GM12878 (cell line): ENCODE results near the gene CDH20. TPM values are rescaled to one million over a fixed set of nuclear protein-coding genes. Genes with fewer than 3 reads are reported as not detected.

Experiments
- ATAC-seq: fragments of 200-7000 bp; cut with Tn5 transposase; 3 replicates; pipeline ENCODE4 v1.9.1; 2020; ENCODE audit warnings: mild to moderate bottlenecking, moderate library complexity
- BruUV-seq: library from RNA; stranded (reverse); fragments of 400-500 nt; replicated peaks from 2 replicates; lab custom pipeline; 2021; lab: Mats Ljungman, UMichigan
- CTCF ChIA-PET: fragments of 300-600 bp; sonication (Branson Sonifier 250); formaldehyde crosslinking; extraction: SDS; loops from one replicate; lab custom pipeline; 2021; ENCODE audit warnings: inconsistent platforms; lab: Yijun Ruan, JAX
- POLR2A ChIA-PET: fragments of 350-600 bp; formaldehyde crosslinking; extraction: SDS; loops from one replicate; lab custom pipeline; 2021; ENCODE audit warnings: inconsistent platforms; lab: Charles Lee
- RAD21 ChIA-PET: fragments of 300-600 bp; sonication (Branson Sonifier 250); formaldehyde crosslinking; loops from one replicate; lab custom pipeline; 2023; ENCODE audit warnings: antibody characterized with exemption; ENCODE audit not compliant: unreplicated experiment; lab: Charles Lee
- SMC1A ChIA-PET: fragments of 300-600 bp; sonication (Branson Sonifier 250); formaldehyde crosslinking; loops from one replicate; lab custom pipeline; 2023; ENCODE audit not compliant: unreplicated experiment, uncharacterized antibody; lab: Charles Lee
- DNase-seq: peaks from one replicate; pipeline ENCODE4 v3.0.0-alpha.2; 2011; ENCODE audit warnings: low read depth, low spot score
- FAIRE-seq: peaks from 3 replicates; lab custom pipeline; 2011; peaks lifted over from hg19 to GRCh38; lab: Jason Lieb, UNC
- H2AFZ ChIP-seq: 2 replicates; pipeline ENCODE4 v1.6.0; 2011; ENCODE audit warnings: low read depth, low read length, control low read depth; ENCODE audit not compliant: control insufficient read depth
- H3K27ac ChIP-seq: 2 replicates; pipeline ENCODE4 v1.5.1; 2011; ENCODE audit warnings: control low read depth; ENCODE audit not compliant: control insufficient read depth, insufficient read depth
- H3K27me3 ChIP-seq, 2 experiments: replicated peaks in 1 of 2; 2 replicates each; pipeline versions ENCODE4 v1.6.0 to v1.6.1; 2011; ENCODE audit warnings: low read length in 1 of 2; ENCODE audit not compliant: control insufficient read depth in 2 of 2, insufficient read depth in 2 of 2
- H3K36me3 ChIP-seq, 2 experiments: 2 replicates each; pipeline ENCODE4 v1.5.1; 2011; ENCODE audit warnings: low read length in 1 of 2; ENCODE audit not compliant: control insufficient read depth in 2 of 2, insufficient read depth in 2 of 2
- H3K4me1 ChIP-seq: 2 replicates; pipeline ENCODE4 v1.6.1; 2011; ENCODE audit warnings: mild to moderate bottlenecking, low read length, moderate library complexity, mixed read lengths; ENCODE audit not compliant: control insufficient read depth, insufficient read depth
- H3K4me2 ChIP-seq: 2 replicates; pipeline ENCODE4 v1.6.0; 2011; ENCODE audit warnings: control low read depth; ENCODE audit not compliant: control insufficient read depth, insufficient read depth
- H3K4me3 ChIP-seq: fragments of 200-600 bp; sonication (generic); 2 replicates; pipeline ENCODE4 v1.5.1; 2016
- H3K79me2 ChIP-seq: 2 replicates; pipeline ENCODE4 v1.6.0; 2011; ENCODE audit warnings: low read length; ENCODE audit not compliant: control insufficient read depth, insufficient read depth
- H3K9ac ChIP-seq: 2 replicates; pipeline ENCODE4 v1.8.0; 2011; ENCODE audit warnings: low read length, control low read depth, mixed read lengths; ENCODE audit not compliant: control insufficient read depth, insufficient read depth
- H3K9me3 ChIP-seq: replicated peaks from 3 replicates; pipeline ENCODE4 v1.5.1; 2011; ENCODE audit warnings: mild to moderate bottlenecking, low read length; ENCODE audit not compliant: control insufficient read depth, insufficient read depth
- H4K20me1 ChIP-seq: 2 replicates; pipeline ENCODE4 v1.6.0; 2011; ENCODE audit not compliant: control insufficient read depth, insufficient read depth
- BCL11A ChIP-seq: IDR thresholded peaks from 2 replicates; pipeline ENCODE4 v1.6.1; 2011; ENCODE audit warnings: low read depth, low read length
- CHD2 ChIP-seq: IDR thresholded peaks from 2 replicates; pipeline ENCODE4 v1.6.1; 2011; ENCODE audit warnings: low read depth, low read length, improper control_type of control experiment, borderline replicate concordance
- DPF2 ChIP-seq: fragments of 450-650 bp; IDR thresholded peaks from 2 replicates; pipeline ENCODE4 v1.6.1; 2017; ENCODE audit warnings: mild to moderate bottlenecking
- FOS ChIP-seq: IDR thresholded peaks from 3 replicates; pipeline ENCODE4 v1.6.1; 2011; ENCODE audit warnings: borderline replicate concordance; ENCODE audit not compliant: insufficient read length; ENCODE audit errors: extremely low read depth
- HDGF ChIP-seq: fragments of 450-650 bp; IDR thresholded peaks from 2 replicates; pipeline ENCODE4 v1.6.1; 2016; ENCODE audit warnings: antibody characterized with exemption
- HSF1 ChIP-seq: fragments of 150-350 bp; IDR thresholded peaks from 2 replicates; pipeline ENCODE4 v1.6.1; 2014; ENCODE audit warnings: mild to moderate bottlenecking, low read depth, low read length
- JUNB ChIP-seq: IDR thresholded peaks from 2 replicates; pipeline ENCODE4 v1.6.1; 2016; ENCODE audit warnings: antibody characterized with exemption, mild to moderate bottlenecking
- NFYB ChIP-seq: IDR thresholded peaks from 2 replicates; pipeline ENCODE4 v1.6.1; 2011; ENCODE audit warnings: low read depth, mild to moderate bottlenecking, low read length, improper control_type of control experiment, moderate library complexity; ENCODE audit not compliant: insufficient read depth
- NR2C2 ChIP-seq: IDR thresholded peaks from 2 replicates; pipeline ENCODE4 v1.6.1; 2011; ENCODE audit warnings: borderline replicate concordance, low read depth; ENCODE audit not compliant: control insufficient read depth, insufficient read length
- NR2F1 ChIP-seq: fragments of 450-650 bp; conservative IDR thresholded peaks from 2 replicates; pipeline ENCODE4 v1.6.1; 2017; ENCODE audit warnings: mild to moderate bottlenecking
- PML ChIP-seq: IDR thresholded peaks from 2 replicates; pipeline ENCODE4 v1.6.1; 2012; ENCODE audit warnings: low read length, inconsistent platforms
- POLR2AphosphoS2 ChIP-seq: IDR thresholded peaks from 2 replicates; pipeline ENCODE4 v1.6.1; 2011; ENCODE audit warnings: low read depth, mild to moderate bottlenecking, low read length, improper control_type of control experiment, moderate library complexity
- SPI1 ChIP-seq: IDR thresholded peaks from 2 replicates; pipeline ENCODE4 v1.6.1; 2011; ENCODE audit warnings: low read depth, mild to moderate bottlenecking, low read length, moderate library complexity, borderline replicate concordance; ENCODE audit not compliant: insufficient read depth
- ZNF24 ChIP-seq: fragments of 450-650 bp; IDR thresholded peaks from 2 replicates; pipeline ENCODE4 v1.6.1; 2017; ENCODE audit warnings: antibody characterized with exemption, mild to moderate bottlenecking
- ZNF274 ChIP-seq: IDR thresholded peaks from one replicate; pipeline ENCODE4 v1.8.0; 2011; ENCODE audit not compliant: insufficient read length, insufficient read depth
- ZNF384 ChIP-seq: IDR thresholded peaks from 2 replicates; pipeline ENCODE4 v1.6.1; 2012; ENCODE audit warnings: low read depth, mild to moderate bottlenecking, low read length, improper control_type of control experiment, borderline replicate concordance
- ZNF622 ChIP-seq: fragments of 450-650 bp; IDR thresholded peaks from 2 replicates; pipeline ENCODE4 v1.6.1; 2017; ENCODE audit warnings: mild to moderate bottlenecking, inconsistent platforms
- WGBS: methylation state at CpG from one replicate; pipeline ENCODE4 v1.1.6; 2016; ENCODE audit warnings: low lambda C conversion rate; ENCODE audit not compliant: insufficient replicate concordance, insufficient coverage; ENCODE audit errors: missing lambda C conversion rate; 5-methylcytosine and 5-hydroxymethylcytosine counted together
- in situ Hi-C: fragments of 300-500 bp; cut with MboI; formaldehyde crosslinking; loops from 9 replicates; pipeline ENCODE4 v1.14.3; 2018; ENCODE audit warnings: mixed read lengths
- intact Hi-C: fragments of 100-400 bp; cut with micrococcal nuclease; formaldehyde crosslinking; loops from one replicate; pipeline ENCODE4 v1.14.2; 2022; ENCODE audit not compliant: unreplicated experiment
- polyA plus RNA-seq, 11 experiments: library from polyadenylated mRNA; depleted of rRNA in 4 of 11; unstranded in 6 of 11; stranded (reverse) in 5 of 11; fragments of >200 nt; fragmentation: Nextera tagmentation in 4 of 11; fragmentation: Illumina TruSeq in 1 of 11; extraction: Ambion mirVana in 4 of 11; extraction: Trizol in 1 of 11; gene quantifications; 1 replicate in 1 of 11; 2 replicates in 10 of 11; pipeline versions ENCODE4 v1.2.1 to v1.2.3, GENCODE V29; 2011 to 2016; ENCODE audit warnings: inconsistent platforms in 2 of 11, missing spikeins in 2 of 11, low read depth in 1 of 11
- total RNA-seq, 4 experiments: library from RNA; depleted of rRNA in 3 of 4; stranded (reverse); fragments of >200 nt in 3 of 4; fragmentation: Illumina TruSeq in 1 of 4; extraction: Trizol in 1 of 4; gene quantifications; 2 replicates each; pipeline versions ENCODE4 v1.2.1 to v1.2.3, GENCODE V29; 2013 to 2021
- TF ChIP-seq, protein P1 (sequence below): IDR thresholded peaks from 2 replicates; pipeline ENCODE4 v1.6.1; 2012; ENCODE audit warnings: low read depth, low read length, improper control_type of control experiment
- TF ChIP-seq, protein P2 (sequence below): IDR thresholded peaks from 2 replicates; pipeline ENCODE4 v1.6.1; 2012; ENCODE audit warnings: low read depth, low read length, improper control_type of control experiment

The CDH20 gene
- total and polyA plus RNA-seq, 10 of the 15 experiments (the other 5 are each of a cell fraction or from before 2014, with no cell fraction given), result not detected

DNA sequence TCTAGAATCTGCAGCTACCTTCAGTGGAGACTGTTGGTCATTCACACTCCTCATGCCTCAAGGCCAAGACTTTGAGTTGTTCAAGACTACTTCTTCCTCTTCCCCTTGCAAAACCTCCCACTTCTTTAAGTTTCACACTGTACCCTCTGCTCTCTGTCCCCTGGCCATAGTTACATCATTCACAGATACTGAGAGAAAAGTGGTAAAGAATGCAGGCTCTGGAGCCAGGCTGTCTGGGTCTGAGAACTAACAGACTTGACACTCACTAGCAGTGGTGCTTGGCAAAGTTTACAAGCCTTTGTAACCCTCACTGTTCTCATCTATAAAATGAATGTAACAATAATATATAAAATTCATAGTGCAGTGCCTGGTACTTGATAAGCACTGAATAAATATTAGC, 61.8 kb downstream of the CDH20 start (continued):
- TF ChIP-seq, protein P1, sequence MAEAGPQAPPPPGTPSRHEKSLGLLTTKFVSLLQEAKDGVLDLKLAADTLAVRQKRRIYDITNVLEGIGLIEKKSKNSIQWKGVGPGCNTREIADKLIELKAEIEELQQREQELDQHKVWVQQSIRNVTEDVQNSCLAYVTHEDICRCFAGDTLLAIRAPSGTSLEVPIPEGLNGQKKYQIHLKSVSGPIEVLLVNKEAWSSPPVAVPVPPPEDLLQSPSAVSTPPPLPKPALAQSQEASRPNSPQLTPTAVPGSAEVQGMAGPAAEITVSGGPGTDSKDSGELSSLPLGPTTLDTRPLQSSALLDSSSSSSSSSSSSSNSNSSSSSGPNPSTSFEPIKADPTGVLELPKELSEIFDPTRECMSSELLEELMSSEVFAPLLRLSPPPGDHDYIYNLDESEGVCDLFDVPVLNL, result no peak
- TF ChIP-seq, protein P2, sequence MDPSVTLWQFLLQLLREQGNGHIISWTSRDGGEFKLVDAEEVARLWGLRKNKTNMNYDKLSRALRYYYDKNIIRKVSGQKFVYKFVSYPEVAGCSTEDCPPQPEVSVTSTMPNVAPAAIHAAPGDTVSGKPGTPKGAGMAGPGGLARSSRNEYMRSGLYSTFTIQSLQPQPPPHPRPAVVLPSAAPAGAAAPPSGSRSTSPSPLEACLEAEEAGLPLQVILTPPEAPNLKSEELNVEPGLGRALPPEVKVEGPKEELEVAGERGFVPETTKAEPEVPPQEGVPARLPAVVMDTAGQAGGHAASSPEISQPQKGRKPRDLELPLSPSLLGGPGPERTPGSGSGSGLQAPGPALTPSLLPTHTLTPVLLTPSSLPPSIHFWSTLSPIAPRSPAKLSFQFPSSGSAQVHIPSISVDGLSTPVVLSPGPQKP, result no peak
- TF ChIP-seq DPF2 (no peak), JUNB (no peak), CHD2 (no peak)

DNA sequence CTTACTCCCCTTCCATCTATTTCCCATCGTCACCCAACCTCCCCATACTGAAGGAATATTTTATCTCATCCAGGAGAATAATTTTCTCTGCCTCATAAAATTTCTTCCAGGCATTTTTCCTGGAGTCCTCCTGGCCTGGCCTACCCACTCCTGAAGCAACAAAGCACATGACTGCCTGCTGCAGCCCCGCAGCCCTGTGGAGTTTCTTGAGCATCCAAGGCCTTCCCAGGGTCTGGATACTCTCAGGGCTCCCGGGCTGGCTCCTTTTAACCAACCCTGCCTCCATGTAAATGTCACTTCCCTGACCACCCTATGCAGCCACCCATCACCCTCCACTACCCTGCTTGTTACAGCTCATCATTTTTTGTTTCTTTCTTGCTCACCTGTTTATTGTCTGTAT, 64.0 kb downstream of the CDH20 start:
- BruUV-seq, result no TSS peak
- Histone ChIP-seq H3K36me3 (no peaks in the 10 kb centered on the region), H3K79me2 (no peaks in the 10 kb centered on the region), H3K9ac (no peak overlapping the region), H3K4me2 (no peak overlapping the region), H2AFZ (no peak overlapping the region), H3K4me1 (no peaks in the 10 kb centered on the region), H3K27ac (no peak overlapping the region), H3K9me3 (no peaks in the 10 kb centered on the region), H3K4me3 (no peak overlapping the region), H3K27me3 (no peaks in the 10 kb centered on the region), H4K20me1 (no peaks in the 10 kb centered on the region; the same call in 1 of the 2 replicates)
- no peak for ATAC-seq
- ChIA-PET POLR2A (no interaction called here), CTCF (no interaction called here), SMC1A (no interaction called here), RAD21 (no interaction called here)
- no peak for TF ChIP-seq POLR2AphosphoS2
- no peak for TF ChIP-seq ZNF384
- TF ChIP-seq NFYB, result no peak
- no peak for TF ChIP-seq ZNF274
- TF ChIP-seq SPI1, result no peak
- TF ChIP-seq JUNB, result no peak
- TF ChIP-seq HSF1, result no peak
- no peak for TF ChIP-seq HDGF
- TF ChIP-seq BCL11A, result no peak
- no peak for TF ChIP-seq ZNF24
- TF ChIP-seq NR2F1, result no peak
- no peak for TF ChIP-seq NR2C2
- TF ChIP-seq FOS, result no peak
- no peak for TF ChIP-seq PML
- TF ChIP-seq ZNF622, result no peak
- DNase-seq, result no peak
- 0% methylated on average over 3 of the region's 3 CpGs for WGBS
- in situ Hi-C loops, result no loop called here
- intact Hi-C loops, result no loop called here
- FAIRE-seq, result no peak
